Gastroesophageal sphincter (tissue), 4 donors: Measurements from ENCODE around the gene FAT1. TPM values are rescaled to one million over a fixed set of nuclear protein-coding genes. Genes with fewer than 3 reads are reported as not detected.
"Not testable (repeated sequence)": the region's sequence is repeated elsewhere in the genome, so short reads cannot be mapped to it uniquely, and the experiment has no call there.

Source experiments
- ATAC-seq: fragments of 150-250 bp; one replicate; pipeline ENCODE4 v1.9.1; 2016; ENCODE audit warnings: mild to moderate bottlenecking, moderate library complexity
- H3K27ac ChIP-seq, 4 donors: fragments of 200-600 bp; sonication (generic) in 3 of 4; 1 replicate in 3 of 4; 2 replicates in 1 of 4; pipeline ENCODE4 v1.5.1; 2016 to 2019
- H3K27me3 ChIP-seq: fragments of 200-600 bp; sonication (generic); one replicate; pipeline ENCODE4 v1.5.1; 2019
- H3K36me3 ChIP-seq, 2 donors: fragments of 200-600 bp; sonication (generic); one replicate each; pipeline ENCODE4 v1.5.1; 2019; ENCODE audit warnings: control low read depth in 1 of 2
- H3K4me1 ChIP-seq, 3 donors: fragments of 200-600 bp; sonication (generic); 1 replicate in 2 of 3; 2 replicates in 1 of 3; pipeline ENCODE4 v1.5.1; 2016 to 2019; ENCODE audit warnings: control low read depth in 2 of 3
- H3K4me3 ChIP-seq, 2 donors: fragments of 200-600 bp; sonication (generic); one replicate each; pipeline ENCODE4 v1.5.1; 2019; ENCODE audit warnings: mild to moderate bottlenecking in 1 of 2, moderate library complexity in 1 of 2
- H3K9me3 ChIP-seq, 3 donors: fragments of 200-600 bp; sonication (generic); one replicate each; pipeline ENCODE4 v1.5.1; 2017 to 2019; ENCODE audit warnings: control low read depth in 2 of 3
- CTCF ChIP-seq, 4 experiments: fragments of 200-600 bp in 2 of 4; fragments of 450-650 bp in 2 of 4; sonication (generic) in 1 of 4; IDR thresholded peaks; one replicate each; pipeline ENCODE4 v1.5.1; 2017 to 2019; ENCODE audit warnings: antibody characterized with exemption in 4 of 4, mild to moderate bottlenecking in 2 of 4, moderate library complexity in 2 of 4
- EP300 ChIP-seq: sonication (generic); formaldehyde crosslinking; IDR thresholded peaks from one replicate; pipeline ENCODE4 v1.6.1; 2017; ENCODE audit warnings: antibody characterized with exemption, mild to moderate bottlenecking
- POLR2A ChIP-seq, 2 donors: fragments of 450-650 bp; IDR thresholded peaks; one replicate each; pipeline ENCODE4 v1.6.1; 2017; ENCODE audit warnings: antibody characterized with exemption in 2 of 2, mild to moderate bottlenecking in 2 of 2, moderate library complexity in 1 of 2
- POLR2AphosphoS5 ChIP-seq: sonication (generic); formaldehyde crosslinking; IDR thresholded peaks from one replicate; pipeline ENCODE4 v1.6.1; 2017; ENCODE audit warnings: antibody characterized with exemption
- WGBS, 2 donors: methylation state at CpG; one replicate each; pipeline ENCODE4 v1.1.5; 2018; ENCODE audit warnings: low coverage in 1 of 2; 5-methylcytosine and 5-hydroxymethylcytosine counted together
- total RNA-seq, 4 donors: library from RNA; depleted of rRNA; stranded (reverse); fragments of >200 nt; gene quantifications; one replicate each; pipeline ENCODE4 v1.1.0, GENCODE V29; 2016

FAT1 gene
- total RNA-seq, 4 donors from 2014 or later = 84.4 to 279 (median 154) TPM

- H3K4me3 ChIP-seq = no peak overlapping the region
- TF ChIP-seq POLR2AphosphoS5 (no peak), CTCF (IDR thresholded peaks at IDR 0.05) (no peak)
- H3K9me3 ChIP-seq = no peaks in the 10 kb centered on the region
- no peak for ATAC-seq
- peaks cover 0 to 38% (median 6%) of the 10 kb centered on the region in 3 donors for H3K4me1 ChIP-seq
- H3K27me3 ChIP-seq = no peaks in the 10 kb centered on the region
- H3K36me3 ChIP-seq = peaks cover 0 to 7% of the 10 kb centered on the region in 2 donors
- WGBS, 2 donors = 45 to 55% methylated on average over 3 of the region's 3 CpGs
- peak overlapping the region in 3 of 4 donors; percentile 46 to 84 (median 78) for H3K27ac ChIP-seq
These were observed 56.9 kb downstream of the FAT1 start for GRCh38 chr4:186666750-186667149.

GRCh38 chr4:186666252-186666651 is 57.4 kb downstream of the FAT1 start:
- H3K27ac ChIP-seq = peak overlapping the region in 3 of 4 donors; percentile 62 to 84 (median 78)
- no peak overlapping the region for H3K4me3 ChIP-seq
- TF ChIP-seq POLR2AphosphoS5 = peak; percentile 19
- TF ChIP-seq EP300 = no peak
- no peaks in the 10 kb centered on the region for H3K27me3 ChIP-seq
- peaks cover 0 to 34% (median 6%) of the 10 kb centered on the region in 3 donors for H3K4me1 ChIP-seq
- ATAC-seq = peak; percentile 59
- no peaks in the 10 kb centered on the region for H3K9me3 ChIP-seq
- H3K36me3 ChIP-seq = peaks cover 0 to 12% of the 10 kb centered on the region in 2 donors
- 33 to 60% methylated on average over 4 of the region's 4 CpGs for WGBS, 2 donors

- Histone ChIP-seq H3K9me3 (no peaks in the 10 kb centered on the region), H3K27me3 (no peaks in the 10 kb centered on the region), H3K4me3 (no peak overlapping the region), H3K4me1 (peaks cover 0 to 5% (median 4%) of the 10 kb centered on the region in 3 donors), H3K36me3 (peaks cover 0 to 25% of the 10 kb centered on the region in 2 donors), H3K27ac (no peak overlapping the region)
- TF ChIP-seq POLR2AphosphoS5 (no peak), CTCF (IDR thresholded peaks at IDR 0.05) (no peak), EP300 (no peak), POLR2A (IDR thresholded peaks at IDR 0.05) (no peak)
- 80 to 90% methylated on average over 1 to 4 of the region's 4 CpGs for whole genome bisulfite sequencing, 2 donors
- ATAC-seq = no peak
These were observed 63.3 kb downstream of the FAT1 start for GRCh38 chr4:186660403-186660802.

GRCh38 chr4:186659935-186660334 is 63.7 kb downstream of the FAT1 start:
- no peaks in the 10 kb centered on the region for H3K27me3 ChIP-seq
- peaks cover 0 to 5% (median 4%) of the 10 kb centered on the region in 3 donors for H3K4me1 ChIP-seq
- H3K36me3 ChIP-seq = peaks cover 0 to 25% of the 10 kb centered on the region in 2 donors
- no peak overlapping the region for H3K4me3 ChIP-seq
- no peak overlapping the region for H3K27ac ChIP-seq
- no peak for ATAC-seq
- no peaks in the 10 kb centered on the region for H3K9me3 ChIP-seq
- TF ChIP-seq CTCF (IDR thresholded peaks at IDR 0.05) (no peak), POLR2A (IDR thresholded peaks at IDR 0.05) (no peak), POLR2AphosphoS5 (no peak), EP300 (no peak)
- 90 to 92% methylated on average over 2 to 12 of the region's 14 CpGs for WGBS, 2 donors

GRCh38 chr4:186659456-186659855 is 64.2 kb downstream of the FAT1 start:
- not testable (repeated sequence) for H3K4me3 ChIP-seq, H3K27ac ChIP-seq, H3K27me3 ChIP-seq, H3K4me1 ChIP-seq, ATAC-seq, H3K9me3 ChIP-seq
- 92% methylated on average over 2 to 5 of the region's 16 CpGs for WGBS, 2 donors
- H3K36me3 ChIP-seq = peaks cover 0 to 25% of the 10 kb centered on the region in 2 donors

GRCh38 chr4:186658657-186659056 is 65.0 kb downstream of the FAT1 start:
- Histone ChIP-seq H3K4me1 (peaks cover 0 to 5% (median 4%) of the 10 kb centered on the region in 3 donors), H3K27ac (no peak overlapping the region), H3K4me3 (no peak overlapping the region), H3K27me3 (no peaks in the 10 kb centered on the region), H3K9me3 (no peaks in the 10 kb centered on the region), H3K36me3 (peaks cover 0 to 25% of the 10 kb centered on the region in 2 donors)
- TF ChIP-seq EP300 = no peak
- TF ChIP-seq CTCF (IDR thresholded peaks at IDR 0.05) = no peak
- TF ChIP-seq POLR2A (IDR thresholded peaks at IDR 0.05) = no peak
- TF ChIP-seq POLR2AphosphoS5 = no peak
- ATAC-seq = no peak
- WGBS, 2 donors = 95 to 96% methylated on average over 19 to 20 of the region's 20 CpGs
